K562 (cell line): ENCODE measurements around the gene FADS1. TPM values are rescaled to one million over a fixed set of nuclear protein-coding genes. Genes with fewer than 3 reads are reported as not detected.

Experiments
- BRCA1 ChIP-seq, 2 experiments: fragments of 450-650 bp in 1 of 2; sonication (generic) in 1 of 2; formaldehyde crosslinking in 1 of 2; IDR thresholded peaks; 2 replicates each; pipeline versions ENCODE4 v1.5.0 to v1.6.1; 2017 to 2020; ENCODE audit warnings: mild to moderate bottlenecking in 1 of 2, missing genetic modification reagents in 1 of 2
- CBX1 ChIP-seq: sonication (generic); IDR thresholded peaks from 2 replicates; pipeline ENCODE4 v1.6.1; 2016; ENCODE audit warnings: antibody characterized with exemption, low read depth, mild to moderate bottlenecking
- ETV5 ChIP-seq: sonication (generic); formaldehyde crosslinking; IDR thresholded peaks from 2 replicates; pipeline ENCODE4 v1.4.0; 2020; ENCODE audit warnings: low read depth, mild to moderate bottlenecking, missing genetic modification reagents
- GTF2E2 ChIP-seq: fragments of 200-800 bp; sonication (Bioruptor generic); IDR thresholded peaks from 2 replicates; pipeline ENCODE4 v1.6.1; 2016; ENCODE audit warnings: missing genetic modification characterization, missing compliant biosample characterization
- GTF3C2 ChIP-seq: IDR thresholded peaks from 3 replicates; pipeline ENCODE4 v1.6.1; 2011; ENCODE audit warnings: borderline replicate concordance, mild to moderate bottlenecking, moderate library complexity; ENCODE audit not compliant: insufficient read length; ENCODE audit errors: extremely low read depth
- KLF10 ChIP-seq: fragments of 250-450 bp; sonication (Bioruptor Pico); IDR thresholded peaks from 2 replicates; pipeline ENCODE4 v1.6.1; 2021; ENCODE audit warnings: matching md5 sums
- PHF21A ChIP-seq: fragments of 450-650 bp; IDR thresholded peaks from 2 replicates; pipeline ENCODE4 v1.6.1; 2017; ENCODE audit warnings: low read depth, borderline replicate concordance
- RUNX1 ChIP-seq: sonication (generic); IDR thresholded peaks from 2 replicates; pipeline ENCODE4 v1.6.1; 2016; ENCODE audit warnings: antibody characterized with exemption, low read depth
- SIRT6 ChIP-seq: IDR thresholded peaks from one replicate; pipeline ENCODE4 v1.6.1; 2012; ENCODE audit warnings: low read depth, mild to moderate bottlenecking, control low read depth, inconsistent platforms, low read length, moderate library complexity
- SRSF3 ChIP-seq: fragments of 200-400 bp; formaldehyde crosslinking; IDR thresholded peaks from 2 replicates; pipeline ENCODE4 v1.6.1; 2016; ENCODE audit warnings: mild to moderate bottlenecking, low read length, moderate library complexity; ENCODE audit not compliant: insufficient read depth
- TAL1 ChIP-seq: fragments of 450-650 bp; IDR thresholded peaks from 2 replicates; pipeline ENCODE4 v1.6.1; 2016; ENCODE audit warnings: mild to moderate bottlenecking
- TBP ChIP-seq: optimal IDR thresholded peaks from 2 replicates; pipeline ENCODE3; 2011; ENCODE audit warnings: low read depth, low read length, improper control_type of control experiment
- ZBTB5 ChIP-seq: fragments of 450-650 bp; IDR thresholded peaks from 2 replicates; pipeline ENCODE4 v1.6.1; 2017; ENCODE audit warnings: antibody characterized with exemption
- ZNF277 ChIP-seq: fragments of 250-450 bp; sonication (Bioruptor Pico); IDR thresholded peaks from 2 replicates; pipeline ENCODE4 v1.8.0; 2022; ENCODE audit warnings: inconsistent platforms, mild to moderate bottlenecking, moderate library complexity, borderline replicate concordance
- ZNF324 ChIP-seq: fragments of 250-450 bp; sonication (Bioruptor Pico); IDR thresholded peaks from 2 replicates; pipeline ENCODE4 v1.4.0; 2020; ENCODE audit warnings: mild to moderate bottlenecking
- ZNF76 ChIP-seq: fragments of 250-450 bp; sonication (Bioruptor Pico); IDR thresholded peaks from 2 replicates; pipeline ENCODE4 v1.4.0; 2020; ENCODE audit warnings: mild to moderate bottlenecking, moderate library complexity, borderline replicate concordance
- ZNF766 ChIP-seq: fragments of 200-800 bp; sonication (Bioruptor generic); conservative IDR thresholded peaks from 2 replicates; pipeline ENCODE4 v1.6.1; 2016; ENCODE audit warnings: missing genetic modification characterization, missing compliant biosample characterization
- polyA plus RNA-seq, 8 experiments: library from polyadenylated mRNA; depleted of rRNA in 4 of 8; stranded (reverse) in 5 of 8; unstranded in 3 of 8; fragments of >200 nt; fragmentation: Nextera tagmentation in 2 of 8; fragmentation: Illumina TruSeq in 1 of 8; extraction: Ambion mirVana in 2 of 8; extraction: Trizol in 1 of 8; gene quantifications; 2 replicates each; pipeline versions ENCODE4 v1.2.1 to v1.2.3, GENCODE V29; 2011 to 2014; ENCODE audit warnings: inconsistent platforms in 1 of 8, missing spikeins in 1 of 8
- total RNA-seq, 7 experiments: library from RNA; depleted of rRNA in 6 of 7; stranded (reverse); fragments of >200 nt in 6 of 7; fragmentation: Illumina TruSeq in 2 of 7; extraction: Trizol in 2 of 7; gene quantifications; 2 replicates each; pipeline versions ENCODE4 v1.2.1 to v1.2.3, GENCODE V29; 2011 to 2021; ENCODE audit warnings: low replicate concordance in 1 of 7
- TF ChIP-seq, protein P1 (sequence below): fragments of 250-450 bp; sonication (Bioruptor Pico); IDR thresholded peaks from 2 replicates; pipeline ENCODE4 v1.8.0; 2021; ENCODE audit warnings: borderline replicate concordance, mild to moderate bottlenecking, moderate library complexity; ENCODE audit not compliant: poor library complexity, severe bottlenecking
- TF ChIP-seq, protein P2 (sequence below): fragments of 250-450 bp; sonication (Bioruptor Pico); IDR thresholded peaks from 2 replicates; pipeline ENCODE4 v1.5.0; 2021

FADS1 gene
- total and polyA plus RNA-seq, 9 of the 15 experiments (the other 6 are each of a cell fraction or from before 2014, with no cell fraction given), result 110 to 864 (median 364) TPM

DNA sequence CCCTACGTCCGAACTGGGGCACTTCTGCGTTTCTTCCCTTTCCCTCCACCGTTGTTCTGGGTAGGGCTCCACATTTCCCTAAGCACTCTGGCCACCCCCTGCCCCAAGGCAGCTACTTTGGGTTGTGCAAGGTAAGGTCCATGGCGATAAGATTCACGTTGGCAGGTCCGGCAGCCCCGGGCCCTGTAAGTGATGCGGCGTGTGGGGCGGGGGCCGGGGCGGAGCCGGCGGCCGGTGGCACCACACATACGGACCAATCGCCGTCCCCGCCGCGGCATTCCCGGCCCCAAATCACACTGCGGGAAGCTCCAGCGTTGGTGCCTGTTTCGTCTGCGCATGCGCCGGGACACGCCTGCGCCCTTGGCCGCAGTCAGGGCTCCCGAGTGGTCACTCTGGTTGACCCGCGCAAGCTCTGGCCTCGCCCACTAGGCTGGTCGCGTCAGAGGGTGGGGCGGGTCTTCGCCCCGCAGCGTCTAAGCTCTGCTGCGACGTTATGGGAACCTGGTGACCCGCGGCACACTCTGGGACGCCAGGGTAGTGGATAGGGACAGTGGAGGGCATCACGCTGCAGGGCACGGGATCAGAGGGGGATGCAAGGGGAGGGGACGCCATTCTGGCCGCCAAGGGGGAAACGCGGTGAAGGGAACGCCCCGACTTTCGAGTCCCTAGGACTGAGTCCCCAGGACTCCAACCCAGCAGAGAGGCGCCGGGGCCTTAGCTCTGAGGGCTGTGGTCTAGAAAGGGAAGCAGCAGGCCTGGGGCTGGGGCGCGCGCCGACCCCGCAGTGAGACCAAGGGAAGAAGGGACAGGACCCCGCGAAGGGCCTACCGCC, 1.6 kb downstream of the FADS1 start (continued):
- TF ChIP-seq BRCA1 (IDR thresholded peaks at IDR 0.05) (no peak), BRCA1 (CRISPR knock-in tag; IDR thresholded peaks at IDR 0.05) (0 out of 2 replicates have a peak, but pooled peaks have one; percentile 77), KLF10 (CRISPR knock-in tag) (0 out of 2 replicates have a peak, but pooled peaks have one; percentile 69), ZNF766 (CRISPR knock-in tag) (peak; percentile 48; the same call in 1 of the 2 replicates), GTF2E2 (tag) (peak; percentile 63; the same call in 1 of the 2 replicates), SRSF3 (0 out of 2 replicates have a peak, but pooled peaks have one; percentile 90), ETV5 (CRISPR knock-in tag) (no peak; the same call in none of the 2 replicates), TAL1 (no peak; the same call in 1 of the 2 replicates), ZNF76 (0 out of 2 replicates have a peak, but pooled peaks have one; percentile 22), ZBTB5 (no peak), ZNF277 (CRISPR knock-in tag) (no peak), GTF3C2 (no peak), RUNX1 (no peak; the same call in 1 of the 2 replicates), TBP (peak; percentile 83), CBX1 (peak; percentile 46; the same call in 1 of the 2 replicates), ZNF324 (CRISPR knock-in tag) (no peak), PHF21A (no peak), SIRT6 (no peak)
- TF ChIP-seq, protein P1, sequence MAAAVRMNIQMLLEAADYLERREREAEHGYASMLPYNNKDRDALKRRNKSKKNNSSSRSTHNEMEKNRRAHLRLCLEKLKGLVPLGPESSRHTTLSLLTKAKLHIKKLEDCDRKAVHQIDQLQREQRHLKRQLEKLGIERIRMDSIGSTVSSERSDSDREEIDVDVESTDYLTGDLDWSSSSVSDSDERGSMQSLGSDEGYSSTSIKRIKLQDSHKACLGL (CRISPR knock-in tag), result no peak
- TF ChIP-seq, protein P2, sequence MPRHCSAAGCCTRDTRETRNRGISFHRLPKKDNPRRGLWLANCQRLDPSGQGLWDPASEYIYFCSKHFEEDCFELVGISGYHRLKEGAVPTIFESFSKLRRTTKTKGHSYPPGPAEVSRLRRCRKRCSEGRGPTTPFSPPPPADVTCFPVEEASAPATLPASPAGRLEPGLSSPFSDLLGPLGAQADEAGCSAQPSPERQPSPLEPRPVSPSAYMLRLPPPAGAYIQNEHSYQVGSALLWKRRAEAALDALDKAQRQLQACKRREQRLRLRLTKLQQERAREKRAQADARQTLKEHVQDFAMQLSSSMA (CRISPR knock-in tag), result 0 out of 2 replicates have a peak, but pooled peaks have one; percentile 31
